Stimulated activated CD8-positive, alpha-beta memory T cell treated with anti-CD3 and anti-CD28 coated beads, Interleukin-15, amount 100 ng/mL, for 48 hours (primary cell): Measurements from ENCODE around the gene PRKD2.
A peak's percentile ranks its signal among the peaks of the same experiment; 100 is the strongest.

Experiments
- DNase-seq, 2 donors: peaks; one replicate each; pipeline ENCODE4 v3.0.0-alpha.2; 2020; ENCODE audit warnings: low read depth in 2 of 2

PRKD2 gene

DNA sequence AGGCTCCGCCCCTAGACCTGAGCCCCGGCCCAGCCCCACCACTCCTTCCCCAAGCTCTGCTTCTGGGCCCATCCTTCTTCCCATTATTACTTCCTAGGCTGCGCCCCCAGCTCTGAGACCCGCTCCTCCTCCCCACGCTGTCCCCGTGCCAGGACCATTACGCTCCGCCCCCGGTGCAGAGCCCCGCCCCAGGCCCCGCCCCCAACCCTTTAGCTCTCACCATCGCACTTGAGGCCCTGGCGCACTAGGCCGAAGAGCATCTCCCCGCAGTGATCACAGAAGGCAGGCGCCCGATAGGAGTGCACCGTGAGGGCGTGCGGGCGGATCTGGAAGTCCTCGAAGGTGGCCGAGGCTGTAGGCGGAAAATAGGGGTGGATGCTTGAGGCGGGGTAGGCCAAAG, 6.2 kb downstream of the PRKD2 start:
- no peak for DNase-seq

DNA sequence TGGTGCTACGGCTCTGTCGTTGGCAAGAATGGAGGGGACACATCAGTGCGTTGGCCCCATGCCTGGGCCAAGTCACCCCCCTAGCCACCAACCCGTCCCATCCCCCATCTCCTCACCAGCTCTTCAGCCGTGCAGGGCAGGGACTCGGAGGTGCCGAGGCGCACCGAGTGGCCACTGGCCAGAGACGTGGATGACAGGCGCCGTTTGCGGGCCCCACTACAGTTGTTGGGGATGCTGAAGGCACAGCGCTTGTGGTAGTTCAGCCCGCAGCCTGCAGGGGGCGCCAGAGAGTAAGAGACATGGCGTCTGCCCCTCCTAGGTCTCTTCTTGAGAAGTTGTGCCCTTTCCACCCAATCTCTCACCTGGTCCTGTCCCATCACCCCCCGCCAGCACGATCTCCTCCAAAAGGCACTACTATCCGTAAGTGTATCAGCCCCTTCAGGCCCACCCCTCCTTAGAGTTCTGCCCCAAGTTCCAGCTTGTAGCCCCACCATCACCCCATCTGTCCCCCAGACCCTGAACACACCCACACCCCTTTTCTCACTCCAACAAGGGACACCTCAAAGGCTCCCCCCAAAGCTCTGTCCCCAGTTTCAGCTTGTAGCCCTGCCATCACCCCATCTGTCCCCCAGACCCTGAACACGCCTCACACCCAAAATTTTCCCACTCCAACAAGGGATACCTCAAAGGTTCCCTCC, 12.4 kb downstream of the PRKD2 start:
- DNase-seq: peak; percentile 61 to 73

DNA sequence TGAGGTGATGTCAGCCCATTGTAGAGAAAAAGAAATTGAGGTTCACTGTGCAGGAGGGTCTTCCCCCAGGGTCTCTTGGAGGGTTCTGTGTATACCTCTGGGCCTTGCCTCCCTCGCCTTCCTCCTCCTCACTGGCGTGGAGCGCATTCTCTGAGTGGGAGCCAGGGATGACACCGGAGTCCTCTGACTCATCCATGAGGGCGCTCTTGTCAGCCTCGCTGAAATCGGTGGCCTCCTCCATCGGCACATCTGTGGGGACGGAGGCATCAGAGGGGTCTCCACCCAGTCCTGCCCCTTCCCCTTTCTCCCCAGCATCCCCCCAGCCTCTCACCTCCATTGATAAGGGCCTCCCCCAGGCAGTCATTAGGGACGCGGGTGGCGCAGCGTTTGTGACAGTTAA, 16.2 kb downstream of the PRKD2 start:
- no peak for DNase-seq

DNA sequence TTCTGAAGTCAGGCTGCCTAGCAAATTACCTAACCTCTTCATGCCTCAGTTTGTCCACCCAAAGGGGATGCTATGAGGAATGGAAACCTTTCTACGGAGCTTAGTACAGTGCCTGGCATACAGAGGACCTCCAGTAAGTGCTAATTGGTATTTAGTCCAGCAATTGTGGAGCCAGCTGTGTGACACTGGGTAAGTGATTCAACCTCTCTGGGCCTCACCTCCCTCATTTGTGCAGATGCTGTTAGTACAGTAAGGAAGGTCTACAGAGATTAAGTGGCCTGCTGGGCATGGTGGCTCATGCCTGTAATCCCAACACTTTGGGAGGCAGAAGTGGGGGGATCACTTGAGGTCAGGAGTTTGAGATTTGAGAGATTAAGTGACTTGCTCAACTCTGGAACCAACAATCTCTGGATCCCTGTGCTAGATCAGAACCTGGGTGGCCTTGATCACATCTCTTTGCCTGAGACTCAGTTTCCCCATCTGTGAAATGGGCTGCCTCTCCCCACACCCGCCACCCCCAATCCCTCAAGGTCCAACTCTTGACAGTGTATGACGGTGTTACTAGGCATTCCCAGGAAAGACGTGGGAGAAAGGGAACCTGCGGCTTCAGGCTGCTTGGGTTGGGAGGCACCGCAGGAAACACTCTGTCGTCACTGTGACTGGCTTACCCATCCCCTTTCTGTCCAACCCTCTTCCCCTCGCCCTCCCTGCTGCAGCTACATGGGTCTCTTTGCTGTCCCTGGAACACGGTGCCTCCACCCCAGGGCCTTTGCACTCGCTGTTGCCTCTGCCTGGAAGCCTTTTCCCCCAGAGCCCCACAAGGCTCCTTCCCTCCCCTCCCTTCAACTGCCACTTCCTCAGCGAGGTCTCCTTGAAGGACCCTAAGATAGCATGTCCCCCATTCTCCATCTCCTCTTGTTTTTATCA, 18.3 kb downstream of the PRKD2 start:
- DNase-seq: no peak

DNA sequence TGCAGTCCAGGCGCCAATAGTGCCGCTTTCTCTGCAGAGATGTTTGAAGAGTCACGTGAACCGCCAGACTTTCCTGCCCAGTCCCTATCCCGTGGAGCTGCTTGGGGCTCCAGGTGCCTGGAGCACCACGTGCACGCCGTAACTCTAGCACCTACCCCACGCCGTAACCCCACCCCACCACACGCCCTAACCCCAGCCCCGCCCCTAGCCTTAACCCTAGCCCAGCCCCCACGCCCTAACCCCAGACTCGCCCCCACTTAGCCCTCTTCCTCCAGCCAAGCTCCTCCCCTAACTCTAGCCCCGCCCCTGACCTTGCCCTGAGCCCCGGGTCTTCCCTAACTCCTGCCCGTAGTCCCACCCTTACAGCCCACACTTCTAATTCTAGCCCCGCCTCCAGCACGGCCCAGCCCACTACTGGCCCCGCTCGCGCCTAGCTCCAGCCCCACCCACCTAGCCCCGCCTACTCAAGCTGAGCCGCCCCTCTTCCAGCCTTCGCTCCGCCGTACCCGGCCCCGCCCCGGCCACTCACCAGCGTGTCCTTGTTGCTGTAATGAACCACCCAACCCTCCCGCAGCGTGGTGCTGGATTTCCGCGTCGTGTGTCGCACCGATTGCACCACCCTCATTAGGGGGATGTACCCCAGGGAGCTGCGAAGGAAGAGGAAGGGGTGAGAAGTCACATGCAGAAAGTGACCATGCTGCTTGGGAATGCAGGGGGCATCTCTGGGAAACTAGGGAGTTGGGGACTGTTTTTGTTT, 19.5 kb downstream of the PRKD2 start:
- DNase-seq: no peak

DNA sequence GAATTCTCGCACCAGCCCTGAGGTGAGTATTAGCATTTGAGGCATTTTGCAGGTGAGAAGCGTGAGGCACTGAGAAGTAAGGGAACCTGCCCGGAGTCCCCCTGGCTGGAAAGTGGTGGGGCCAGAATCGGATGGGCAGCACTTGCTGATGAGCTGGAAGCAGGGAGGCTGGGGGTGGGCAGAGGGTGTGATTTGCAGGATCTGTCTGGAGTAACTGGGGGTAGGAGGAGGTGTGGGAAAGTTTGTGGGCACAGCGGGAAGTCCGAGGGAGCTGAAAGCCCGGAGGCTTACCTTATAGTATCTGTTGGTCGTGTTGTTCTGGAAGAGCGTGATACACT, 20.1 kb downstream of the PRKD2 start:
- no peak for DNase-seq

DNA sequence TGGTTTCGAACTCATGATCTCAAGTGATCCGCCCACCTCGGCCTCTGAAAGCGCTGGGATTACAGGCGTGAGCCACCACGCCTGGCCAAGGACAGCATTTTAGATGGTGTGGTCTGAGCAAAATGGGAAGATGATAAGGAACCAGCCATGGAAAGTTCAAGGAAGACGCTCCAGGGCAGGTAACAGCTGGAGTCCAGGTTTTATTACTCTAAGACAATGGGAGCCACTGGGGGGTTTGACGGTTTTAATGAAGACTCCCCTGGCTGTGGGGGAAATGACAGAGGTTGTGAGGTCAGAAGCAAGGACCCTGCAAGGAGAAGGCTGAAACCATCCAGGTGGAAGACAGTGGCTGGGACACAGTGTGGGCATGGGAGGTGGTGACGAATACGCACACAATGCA, 20.9 kb downstream of the PRKD2 start:
- DNase-seq: no peak

DNA sequence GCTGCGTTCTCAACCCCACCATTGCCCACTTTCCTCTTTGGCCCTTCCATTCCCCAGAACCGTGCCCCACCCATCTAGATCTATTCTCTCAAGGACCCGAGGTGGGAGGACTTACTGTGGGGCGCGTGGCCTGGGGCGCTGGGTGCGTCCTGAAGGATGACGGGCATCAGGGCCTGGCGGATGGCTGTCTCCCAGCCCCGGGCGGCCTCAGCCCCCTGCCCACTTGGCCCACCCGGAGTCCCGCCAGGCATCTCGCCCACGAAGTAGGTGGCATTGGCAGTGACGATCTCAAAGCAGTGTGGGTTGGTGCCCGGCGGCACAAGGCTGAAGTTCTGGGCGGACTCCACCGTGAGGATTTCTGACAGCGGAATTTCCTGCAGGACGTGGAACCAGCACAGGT, 23.2 kb downstream of the PRKD2 start:
- no peak for DNase-seq

DNA sequence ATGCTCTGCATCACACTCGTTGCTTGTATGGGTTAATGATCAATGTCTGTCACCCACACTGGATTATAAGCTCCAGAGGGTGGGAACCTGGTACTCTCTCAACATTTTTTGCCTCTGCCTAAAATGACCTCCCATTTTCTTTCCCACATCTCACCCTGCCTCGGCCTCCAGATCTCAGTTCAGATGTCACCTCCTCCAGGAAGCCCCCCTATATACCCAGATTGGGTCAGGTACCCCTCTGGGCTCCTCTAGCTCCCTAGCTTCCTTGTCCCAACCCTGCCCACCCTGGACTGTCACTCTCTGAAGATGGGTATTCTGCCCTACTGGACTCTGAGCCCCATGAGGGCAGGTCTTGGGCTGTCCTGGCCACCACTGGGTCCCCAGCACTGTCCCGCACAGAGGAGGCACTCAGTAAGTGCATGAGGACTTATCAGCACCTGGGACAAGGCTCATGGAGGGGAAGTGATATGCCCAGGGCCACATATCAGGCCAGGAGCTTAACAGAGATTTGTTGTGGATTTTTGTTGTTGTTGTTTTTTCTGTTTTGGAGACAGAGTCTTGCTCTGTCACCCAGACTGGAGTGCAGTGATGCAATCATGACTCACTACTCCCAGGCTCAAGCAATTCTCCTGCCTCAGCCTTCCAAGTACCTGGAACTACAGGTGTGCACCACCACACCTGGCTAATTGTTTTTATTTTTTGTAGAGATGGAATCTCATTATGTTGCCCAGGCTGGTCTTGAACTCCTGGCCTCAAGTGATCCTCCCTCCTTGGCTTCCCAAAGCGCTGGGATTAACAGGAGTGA, 23.8 kb downstream of the PRKD2 start:
- DNase-seq: no peak

DNA sequence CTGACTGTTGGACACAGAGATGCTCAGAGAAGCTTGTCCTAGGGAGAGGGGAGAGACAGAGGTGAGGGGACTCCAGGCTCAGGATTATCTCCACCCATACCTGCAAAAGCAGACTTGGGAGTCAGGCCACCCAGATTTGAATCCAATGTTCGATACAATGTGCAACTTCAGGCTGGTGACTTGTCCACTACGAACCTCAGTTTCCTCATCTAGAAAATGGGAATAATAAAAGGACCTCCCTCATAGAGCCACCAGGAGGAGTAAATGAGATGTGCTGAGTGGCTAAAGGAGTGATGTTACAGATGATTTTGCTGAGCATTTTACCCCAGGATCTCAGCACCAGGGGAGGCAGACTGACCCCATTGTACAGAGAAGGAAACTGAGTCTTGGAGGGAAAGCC, 25.0 kb downstream of the PRKD2 start:
- DNase-seq: no peak

DNA sequence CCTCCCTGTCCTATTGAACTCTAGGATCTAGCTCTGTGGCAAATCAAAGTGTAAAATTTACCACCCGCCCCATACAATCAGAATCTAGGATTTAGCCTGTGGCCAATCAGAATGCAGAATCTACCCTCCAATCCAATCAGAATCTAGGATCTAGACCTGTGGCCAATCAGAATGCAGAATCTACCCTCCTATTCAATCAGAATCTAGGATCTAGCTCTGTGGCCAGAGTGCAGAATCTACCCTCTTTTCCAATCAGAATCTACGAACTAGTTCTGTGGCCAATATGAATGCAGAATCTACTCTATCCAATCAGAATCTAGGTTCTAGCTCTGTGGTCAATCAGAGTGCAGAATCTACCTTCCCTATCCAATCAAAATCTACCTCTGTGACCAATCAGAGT, 25.8 kb downstream of the PRKD2 start:
- no peak for DNase-seq

DNA sequence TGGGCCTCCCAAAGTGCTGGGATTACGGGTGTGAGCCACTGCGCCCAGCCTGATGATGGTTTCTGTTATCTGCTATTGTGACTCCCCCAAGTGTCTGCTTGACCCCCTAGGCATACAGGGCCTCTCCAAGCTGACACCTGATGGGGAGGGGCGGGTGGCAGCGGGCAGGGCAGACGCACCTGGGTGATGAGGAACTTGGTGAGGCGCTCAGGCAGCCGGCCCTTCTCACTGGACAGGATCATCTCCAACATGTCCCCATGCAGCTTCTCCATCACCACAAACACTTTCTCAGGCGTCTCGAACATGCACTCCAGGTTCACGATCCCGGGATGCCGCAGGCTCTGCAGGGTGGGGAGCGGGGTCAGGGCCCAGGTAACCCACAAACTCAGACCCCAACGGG, 27.6 kb downstream of the PRKD2 start:
- no peak for DNase-seq

DNA sequence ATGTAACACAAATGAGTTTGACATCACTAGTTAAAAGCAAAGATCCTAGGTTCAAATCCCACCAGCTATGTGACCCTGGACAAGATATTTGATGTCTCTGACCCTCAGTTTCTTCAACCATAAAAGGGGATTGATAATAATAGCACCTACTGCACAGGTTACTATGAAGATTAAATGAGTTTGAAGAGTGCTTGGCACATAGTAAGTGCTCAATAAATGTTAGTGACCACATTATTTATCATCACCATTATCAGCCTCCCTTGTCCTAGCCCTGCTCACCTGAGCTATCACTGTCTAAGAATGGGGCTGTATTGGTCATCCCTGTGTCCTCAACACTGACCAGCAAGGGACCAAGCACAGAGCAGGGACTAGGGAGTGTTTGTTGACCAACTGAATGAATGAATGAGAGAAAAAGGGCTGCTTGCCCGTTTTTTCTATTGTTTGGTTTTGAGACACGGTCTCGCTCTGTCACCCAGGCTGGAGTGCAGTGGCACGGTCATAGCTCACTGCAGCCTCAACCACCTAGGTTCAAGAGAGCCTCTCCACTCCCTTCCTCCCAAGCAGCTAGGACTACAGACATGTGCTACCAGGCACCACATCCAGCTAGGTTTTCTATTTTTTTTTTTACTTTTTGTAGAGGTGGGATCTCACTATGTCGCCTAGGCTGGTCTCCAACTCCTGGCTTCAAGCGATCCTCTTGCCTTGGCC, 29.3 kb downstream of the PRKD2 start:
- no peak for DNase-seq

DNA sequence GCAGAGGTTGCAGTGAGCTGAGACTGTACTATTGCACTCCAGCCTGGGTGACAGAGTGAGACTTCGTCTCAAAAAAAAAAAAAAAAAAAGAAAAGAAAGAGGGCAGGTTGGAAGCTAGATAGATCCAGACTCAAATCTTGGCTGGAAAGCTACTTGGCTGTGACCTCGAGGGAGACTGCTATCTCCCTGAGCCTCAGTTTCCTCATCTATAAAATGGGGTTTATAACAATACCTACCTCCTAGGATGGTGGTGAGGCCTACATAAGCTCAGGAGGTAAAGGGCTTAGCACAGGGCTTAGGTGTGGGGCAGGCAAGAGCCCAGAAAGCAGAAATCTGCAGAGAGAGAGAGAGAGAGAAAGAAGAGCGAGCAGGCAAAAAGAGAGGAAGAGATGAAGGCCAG, 31.7 kb downstream of the PRKD2 start:
- DNase-seq: no peak

DNA sequence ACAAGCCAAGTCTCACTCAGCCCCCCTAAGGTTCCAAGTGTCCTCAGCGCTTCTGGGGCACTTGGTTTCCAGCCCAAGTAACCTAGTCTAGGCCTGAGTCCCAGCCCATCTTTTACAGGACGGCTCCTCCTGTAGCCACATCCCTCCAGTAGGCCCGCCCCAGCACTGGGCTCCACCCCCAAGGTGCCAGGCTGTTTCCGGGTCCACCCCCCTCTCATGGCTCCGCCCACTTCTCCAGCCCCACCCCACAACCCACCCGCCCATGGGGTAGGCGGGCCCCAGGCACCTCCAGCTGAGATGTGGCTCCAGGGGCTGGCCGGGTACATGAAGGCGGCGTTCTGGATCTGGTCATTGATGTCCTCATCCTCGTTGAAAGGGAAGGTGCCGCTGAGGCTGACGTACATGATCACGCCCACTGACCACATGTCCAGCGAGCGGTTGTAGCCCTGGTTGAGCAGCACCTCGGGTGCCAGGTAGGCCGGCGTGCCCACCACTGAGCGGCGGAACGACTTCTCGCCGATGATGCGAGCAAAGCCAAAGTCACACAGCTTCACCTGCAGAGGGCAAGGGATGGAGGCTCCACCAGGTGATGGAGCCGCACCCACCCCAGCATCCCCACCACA, 38.7 kb downstream of the PRKD2 start:
- DNase-seq: peak; percentile 48 to 56

DNA sequence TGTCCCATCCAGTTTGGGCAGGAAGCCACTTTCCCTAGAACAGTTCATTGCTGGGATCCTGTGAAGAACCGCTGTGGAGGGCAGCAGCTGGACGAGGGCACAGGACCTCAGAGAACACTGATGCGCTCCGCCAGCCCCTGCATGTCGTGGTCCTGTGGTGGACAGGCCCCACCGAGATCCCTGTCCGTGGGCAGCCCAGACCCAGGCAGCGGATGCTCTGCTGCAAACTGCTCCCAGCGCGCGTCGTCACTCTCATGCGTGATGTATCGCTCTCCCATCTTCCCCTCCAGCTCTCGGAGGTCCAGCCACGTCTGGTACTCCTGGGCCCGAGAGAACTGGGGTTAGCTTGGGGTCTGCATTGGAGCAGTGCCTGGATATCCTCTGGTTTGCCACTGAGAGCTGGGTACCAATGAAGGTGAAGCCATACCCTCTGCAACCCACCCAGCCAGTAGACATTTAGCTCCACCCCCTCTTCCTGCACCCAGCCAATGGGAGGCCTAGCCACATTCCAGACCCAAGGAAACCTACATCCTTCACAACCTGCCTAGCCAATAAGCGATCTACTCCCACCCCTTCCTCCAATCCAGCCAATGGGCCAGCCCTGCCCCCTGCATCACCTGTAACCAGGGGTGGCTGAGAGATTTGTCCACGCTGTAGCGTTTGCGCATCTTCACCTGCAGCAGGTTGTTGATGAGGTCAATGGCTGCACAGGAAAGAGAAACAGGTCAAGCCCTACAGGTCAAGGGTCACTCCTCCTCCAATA, 42.3 kb downstream of the PRKD2 start:
- DNase-seq: no peak

DNA sequence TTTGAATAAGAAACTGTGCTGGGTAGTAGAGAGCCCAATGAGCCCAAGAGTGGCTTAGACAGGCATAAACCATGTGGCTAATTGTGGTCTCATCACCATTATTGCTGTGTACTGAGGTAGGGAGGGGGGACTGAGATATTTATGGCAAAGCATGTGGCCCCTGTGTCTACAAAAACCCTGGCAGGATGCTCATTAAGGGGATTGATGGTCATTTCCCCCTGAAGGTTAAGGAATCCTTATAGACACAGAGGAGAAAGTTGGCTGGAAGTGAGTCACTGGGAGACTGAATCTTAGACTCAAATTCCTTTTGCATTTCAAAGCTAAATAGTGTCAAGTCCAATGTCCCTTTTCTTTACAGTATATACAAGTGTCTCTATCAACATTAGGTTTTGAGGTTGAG, 46.1 kb downstream of the PRKD2 start:
- no peak for DNase-seq

DNA sequence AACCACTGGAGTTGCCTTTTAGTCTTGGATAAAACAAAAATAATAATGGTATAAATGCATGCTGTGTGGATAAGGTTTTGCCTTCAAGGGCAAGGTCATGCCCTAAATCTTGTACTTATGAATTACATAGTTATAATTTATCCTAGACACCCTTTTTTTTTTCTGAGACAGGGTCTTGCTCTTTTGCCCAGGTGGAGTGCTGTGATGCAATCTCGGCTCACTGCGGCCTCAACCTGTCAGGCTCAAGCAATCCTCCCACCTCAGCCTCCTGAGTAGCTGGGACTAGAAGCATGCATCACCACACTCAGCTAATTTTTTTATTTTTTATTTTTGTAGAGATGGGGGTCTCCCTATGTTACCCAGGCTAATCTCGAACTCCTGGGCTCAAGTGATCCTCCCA, 48.3 kb downstream of the PRKD2 start:
- DNase-seq: no peak

DNA sequence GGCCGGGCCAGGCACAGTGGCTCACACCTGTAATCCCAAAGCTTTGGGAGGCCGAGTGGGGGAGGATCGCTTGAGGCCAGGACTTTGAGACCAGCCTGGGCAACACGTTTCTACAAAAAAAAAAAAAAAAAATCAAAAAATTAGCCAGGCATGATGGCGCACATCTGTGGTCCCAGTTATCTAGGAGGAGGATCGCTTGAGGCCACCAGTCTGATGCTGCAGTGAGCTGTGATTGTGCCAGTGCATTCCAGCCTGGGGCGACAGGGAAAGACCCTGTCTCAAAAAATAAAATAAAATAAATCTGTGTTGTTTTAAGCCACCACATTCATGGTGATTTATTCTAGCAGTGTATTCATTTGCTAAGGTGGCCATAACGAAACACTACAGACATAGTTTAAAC, 51.8 kb downstream of the PRKD2 start:
- DNase-seq: no peak
